ENCODE measurements around the gene ANO1.
"Not testable (repeated sequence)": the region's sequence is repeated elsewhere in the genome, so short reads cannot be mapped to it uniquely, and the experiment has no call there.

The ANO1 gene

DNA sequence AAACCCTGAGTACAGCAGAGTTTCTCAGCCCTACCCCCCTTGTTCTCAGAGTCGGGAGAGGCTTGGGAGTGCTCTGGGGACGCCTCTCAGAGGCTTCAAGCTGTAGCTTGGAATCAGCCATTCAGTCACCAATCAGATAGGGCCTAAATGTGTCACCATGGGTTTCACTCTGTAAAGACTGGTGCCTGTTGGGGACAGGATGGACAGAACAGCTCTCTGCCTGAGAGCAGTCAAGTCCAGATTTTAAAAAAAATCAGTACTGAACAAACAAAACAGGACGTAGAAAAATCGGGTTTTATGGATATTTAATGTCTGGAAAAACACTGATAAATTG lies 126.3 kb downstream of the ANO1 start:
- Mint-ChIP-seq H3K36me3 (ENCODE audit: low read depth) (peaks cover 35% of the 10 kb centered on the region), H3K27me3 (ENCODE audit: low read depth) (peaks cover 8% of the 10 kb centered on the region), H3K27ac (peak overlapping the region; percentile 98), H3K9me3 (no peaks in the 10 kb centered on the region), H3K4me3 (peak overlapping the region; percentile 95), H3K4me1 (ENCODE audit: low read depth) (peaks cover 36% of the 10 kb centered on the region)

DNA sequence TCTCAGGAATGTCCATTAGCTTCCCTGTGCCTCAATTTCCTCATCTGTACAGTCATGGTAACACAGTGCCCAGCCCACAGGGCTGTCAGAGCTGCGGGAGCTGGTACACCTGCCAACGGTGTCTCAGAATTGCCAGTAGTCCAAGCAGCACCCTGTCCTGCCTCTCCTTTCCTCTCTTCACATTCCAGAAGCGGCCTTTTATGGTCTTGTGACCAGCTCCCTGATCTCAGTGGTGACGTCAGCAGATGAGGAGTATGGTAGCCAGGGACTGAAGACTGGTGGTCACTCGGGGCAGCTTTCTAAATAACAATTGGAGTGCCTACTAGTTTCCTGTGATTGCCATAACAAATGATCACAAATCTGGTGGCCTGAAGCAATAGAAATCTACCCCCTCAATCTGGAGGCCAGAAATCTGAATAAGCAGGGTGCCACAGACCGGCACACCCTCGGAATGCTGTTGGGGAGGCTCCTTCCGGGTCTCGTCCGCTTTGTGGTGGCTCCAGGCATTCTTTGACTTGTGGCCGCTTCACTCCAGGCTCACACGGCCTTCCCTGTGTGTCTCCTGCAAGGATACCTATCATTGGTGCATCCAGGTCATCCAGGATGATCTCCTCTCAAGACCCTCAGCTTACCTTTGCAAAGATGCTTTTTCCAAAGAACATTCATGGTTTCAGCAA lies 127.1 kb downstream of the ANO1 start:
- Mint-ChIP-seq H3K9me3 (no peaks in the 10 kb centered on the region), H3K4me1 (ENCODE audit: low read depth) (peaks cover 40% of the 10 kb centered on the region), H3K27ac (peak overlapping the region; percentile 98), H3K27me3 (ENCODE audit: low read depth) (peaks cover 5% of the 10 kb centered on the region), H3K4me3 (peak overlapping the region; percentile 95), H3K36me3 (ENCODE audit: low read depth) (peaks cover 40% of the 10 kb centered on the region)

DNA sequence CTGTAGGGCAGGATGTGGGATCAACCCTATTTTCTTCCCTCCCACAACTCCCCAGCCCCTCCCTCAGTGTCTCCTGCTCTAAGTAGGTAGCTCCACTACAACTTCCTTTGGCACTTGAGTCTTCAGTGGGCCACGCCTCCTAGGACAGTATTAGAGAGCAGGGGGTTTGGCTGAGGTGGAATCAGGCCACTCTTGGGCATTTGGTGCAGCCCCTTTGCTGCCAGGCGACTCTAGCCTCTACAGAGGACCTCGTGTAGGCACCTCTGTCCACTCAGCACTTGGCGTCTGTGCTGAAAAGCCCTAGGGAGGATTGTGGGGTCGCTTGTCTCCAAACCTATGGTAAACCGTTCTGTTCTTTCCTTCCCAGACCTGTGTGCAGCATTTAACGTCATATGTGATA lies 127.6 kb downstream of the ANO1 start:
- H3K27ac Mint-ChIP-seq, result peak overlapping the region; percentile 68
- no peaks in the 10 kb centered on the region for H3K9me3 Mint-ChIP-seq
- peaks cover 41% of the 10 kb centered on the region for H3K36me3 Mint-ChIP-seq (ENCODE audit: low read depth)
- peaks cover 5% of the 10 kb centered on the region for H3K27me3 Mint-ChIP-seq (ENCODE audit: low read depth)
- peak overlapping the region; percentile 95 for H3K4me3 Mint-ChIP-seq
- peaks cover 40% of the 10 kb centered on the region for H3K4me1 Mint-ChIP-seq (ENCODE audit: low read depth)

DNA sequence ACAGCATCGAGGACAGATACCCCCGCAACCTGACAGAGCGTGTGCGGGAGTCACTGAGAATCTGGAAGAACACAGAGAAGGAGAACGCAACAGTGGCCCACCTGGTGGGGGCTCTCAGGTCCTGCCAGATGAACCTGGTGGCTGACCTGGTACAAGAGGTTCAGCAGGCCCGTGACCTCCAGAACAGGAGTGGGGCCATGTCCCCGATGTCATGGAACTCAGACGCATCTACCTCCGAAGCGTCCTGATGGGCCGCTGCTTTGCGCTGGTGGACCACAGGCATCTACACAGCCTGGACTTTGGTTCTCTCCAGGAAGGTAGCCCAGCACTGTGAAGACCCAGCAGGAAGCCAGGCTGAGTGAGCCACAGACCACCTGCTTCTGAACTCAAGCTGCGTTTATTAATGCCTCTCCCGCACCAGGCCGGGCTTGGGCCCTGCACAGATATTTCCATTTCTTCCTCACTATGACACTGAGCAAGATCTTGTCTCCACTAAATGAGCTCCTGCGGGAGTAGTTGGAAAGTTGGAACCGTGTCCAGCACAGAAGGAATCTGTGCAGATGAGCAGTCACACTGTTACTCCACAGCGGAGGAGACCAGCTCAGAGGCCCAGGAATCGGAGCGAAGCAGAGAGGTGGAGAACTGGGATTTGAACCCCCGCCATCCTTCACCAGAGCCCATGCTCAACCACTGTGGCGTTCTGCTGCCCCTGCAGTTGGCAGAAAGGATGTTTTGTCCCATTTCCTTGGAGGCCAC lies 128.3 kb downstream of the ANO1 start:
- H3K36me3 Mint-ChIP-seq (ENCODE audit: low read depth), result peaks cover 41% of the 10 kb centered on the region
- peak overlapping the region; percentile 68 for H3K27ac Mint-ChIP-seq
- H3K27me3 Mint-ChIP-seq (ENCODE audit: low read depth), result peaks cover 5% of the 10 kb centered on the region
- H3K4me1 Mint-ChIP-seq (ENCODE audit: low read depth), result peaks cover 40% of the 10 kb centered on the region
- H3K9me3 Mint-ChIP-seq, result no peaks in the 10 kb centered on the region
- no peak overlapping the region for H3K4me3 Mint-ChIP-seq

DNA sequence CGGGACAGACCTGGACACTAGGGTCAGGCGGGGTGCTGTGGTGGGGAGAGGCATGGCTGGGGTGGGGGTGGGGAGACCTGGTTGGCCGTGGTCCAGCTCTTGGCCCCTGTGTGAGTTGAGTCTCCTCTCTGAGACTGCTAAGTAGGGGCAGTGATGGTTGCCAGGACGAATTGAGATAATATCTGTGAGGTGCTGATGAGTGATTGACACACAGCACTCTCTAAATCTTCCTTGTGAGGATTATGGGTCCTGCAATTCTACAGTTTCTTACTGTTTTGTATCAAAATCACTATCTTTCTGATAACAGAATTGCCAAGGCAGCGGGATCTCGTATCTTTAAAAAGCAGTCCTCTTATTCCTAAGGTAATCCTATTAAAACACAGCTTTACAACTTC lies 128.9 kb downstream of the ANO1 start:
- H3K4me3 Mint-ChIP-seq, result no peak overlapping the region
- H3K9me3 Mint-ChIP-seq, result no peaks in the 10 kb centered on the region
- peaks cover 40% of the 10 kb centered on the region for H3K4me1 Mint-ChIP-seq (ENCODE audit: low read depth)
- peaks cover 41% of the 10 kb centered on the region for H3K36me3 Mint-ChIP-seq (ENCODE audit: low read depth)
- no peak overlapping the region for H3K27ac Mint-ChIP-seq
- peaks cover 5% of the 10 kb centered on the region for H3K27me3 Mint-ChIP-seq (ENCODE audit: low read depth)

DNA sequence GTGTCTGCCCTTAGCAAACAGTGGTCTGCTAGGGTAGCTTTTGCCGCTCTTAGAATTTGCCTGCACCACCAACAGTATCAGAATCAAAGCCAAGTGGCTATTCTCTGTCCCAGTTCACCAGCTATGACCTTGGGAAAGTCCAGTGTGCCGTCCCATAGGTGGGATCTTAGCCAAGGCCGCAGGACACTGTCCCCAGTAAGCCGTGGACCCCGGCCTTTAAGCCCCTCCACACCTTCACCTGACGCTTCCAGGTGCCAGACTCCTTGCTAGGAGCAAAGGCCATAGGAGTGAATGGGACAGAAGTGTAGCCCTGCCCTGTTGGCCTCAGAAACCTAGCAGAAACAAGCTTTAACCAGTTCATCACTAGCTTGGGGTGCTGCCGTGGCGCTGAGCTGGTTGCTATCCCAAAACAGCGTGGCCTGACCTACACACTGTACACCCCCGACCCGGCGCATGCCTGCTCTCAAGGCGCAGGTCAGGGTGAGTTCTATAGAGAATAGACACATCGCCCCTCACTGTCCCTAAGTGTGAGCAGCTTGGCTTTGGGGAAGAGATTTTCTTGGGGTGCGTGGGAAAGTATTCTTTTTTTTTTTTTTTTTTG lies 129.5 kb downstream of the ANO1 start:
- Mint-ChIP-seq H3K4me3 (no peak overlapping the region), H3K27me3 (ENCODE audit: low read depth) (peaks cover 3% of the 10 kb centered on the region), H3K4me1 (ENCODE audit: low read depth) (peaks cover 40% of the 10 kb centered on the region), H3K36me3 (ENCODE audit: low read depth) (peaks cover 41% of the 10 kb centered on the region), H3K9me3 (no peaks in the 10 kb centered on the region), H3K27ac (no peak overlapping the region)

DNA sequence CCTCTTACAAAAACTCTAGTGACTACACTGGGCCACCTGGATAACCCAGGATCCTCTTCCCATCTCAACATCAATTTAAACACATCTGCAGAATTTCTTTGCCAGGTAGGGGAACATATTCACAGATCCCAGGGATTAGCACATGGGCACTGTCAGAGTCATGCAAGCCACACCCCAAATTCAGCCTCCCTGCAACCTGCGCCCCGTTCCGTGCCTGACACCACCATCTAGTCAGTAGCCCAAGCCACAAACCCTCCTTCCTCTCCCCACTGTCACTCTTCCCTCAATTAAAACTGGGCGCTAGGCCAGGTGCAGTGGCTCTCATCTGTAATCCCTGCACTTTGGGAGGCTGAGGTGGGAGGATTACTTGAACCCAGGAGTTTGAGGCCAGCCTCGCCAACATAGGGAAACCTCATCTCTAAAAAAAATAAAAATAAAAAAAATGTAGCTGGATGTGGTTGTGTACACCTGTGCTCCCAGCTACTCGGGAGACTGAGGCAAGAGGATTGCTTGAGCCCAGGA lies 131.3 kb downstream of the ANO1 start:
- Mint-ChIP-seq H3K4me3 (no peak overlapping the region), H3K36me3 (ENCODE audit: low read depth) (peaks cover 33% of the 10 kb centered on the region), H3K27me3 (ENCODE audit: low read depth) (no peaks in the 10 kb centered on the region), H3K27ac (no peak overlapping the region), H3K9me3 (no peaks in the 10 kb centered on the region), H3K4me1 (ENCODE audit: low read depth) (peaks cover 38% of the 10 kb centered on the region)

DNA sequence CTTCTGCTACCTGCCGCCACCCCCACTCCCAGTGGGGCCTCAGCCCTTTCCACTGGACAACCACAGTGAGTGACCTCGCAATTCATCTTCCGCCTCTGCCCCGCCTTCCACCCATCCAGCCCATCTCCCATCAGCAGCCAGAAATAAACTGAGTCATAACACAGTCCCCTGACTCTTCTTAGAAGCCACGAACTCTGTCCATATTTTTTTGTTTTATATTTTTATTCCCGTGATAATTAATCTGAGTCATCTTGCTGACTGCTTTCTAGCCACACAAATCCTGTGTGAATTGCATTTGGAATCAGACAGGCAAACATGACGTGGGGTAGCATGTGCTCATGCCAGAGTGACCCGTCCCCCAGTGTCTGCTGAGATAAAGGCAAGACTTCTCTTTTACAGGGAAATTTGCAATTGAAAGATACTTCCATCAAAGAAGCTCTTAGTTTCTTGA lies 132.0 kb downstream of the ANO1 start:
- peaks cover 32% of the 10 kb centered on the region for H3K4me1 Mint-ChIP-seq (ENCODE audit: low read depth)
- no peak overlapping the region for H3K27ac Mint-ChIP-seq
- H3K36me3 Mint-ChIP-seq (ENCODE audit: low read depth), result peaks cover 33% of the 10 kb centered on the region

DNA sequence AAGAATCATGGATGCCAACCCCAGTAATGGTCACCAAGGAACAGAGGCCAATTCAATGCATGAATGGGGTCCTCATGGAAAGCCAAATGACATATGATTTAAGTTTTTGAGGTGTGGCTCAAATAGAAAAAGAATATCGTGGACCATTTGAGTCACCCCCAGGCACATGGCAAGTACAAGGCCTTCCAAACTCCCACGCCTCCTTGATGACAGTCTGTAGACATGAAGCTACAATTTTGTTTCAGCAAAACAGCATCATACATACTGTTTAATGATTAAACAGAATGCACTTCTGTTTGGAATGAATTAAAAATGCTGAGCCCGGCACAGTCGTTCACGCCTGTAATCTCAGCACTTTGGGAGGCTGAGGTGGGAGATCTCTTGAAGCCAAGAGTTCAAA lies 132.4 kb downstream of the ANO1 start:
- H3K4me1 Mint-ChIP-seq (ENCODE audit: low read depth), result peaks cover 28% of the 10 kb centered on the region
- H3K27ac Mint-ChIP-seq, result no peak overlapping the region
- no peaks in the 10 kb centered on the region for H3K9me3 Mint-ChIP-seq

More for the DNA sequence above, 132.0 kb downstream of the ANO1 start:
- no peaks in the 10 kb centered on the region for H3K27me3 Mint-ChIP-seq (ENCODE audit: low read depth)
- H3K4me3 Mint-ChIP-seq, result no peak overlapping the region
- H3K9me3 Mint-ChIP-seq, result no peaks in the 10 kb centered on the region

DNA sequence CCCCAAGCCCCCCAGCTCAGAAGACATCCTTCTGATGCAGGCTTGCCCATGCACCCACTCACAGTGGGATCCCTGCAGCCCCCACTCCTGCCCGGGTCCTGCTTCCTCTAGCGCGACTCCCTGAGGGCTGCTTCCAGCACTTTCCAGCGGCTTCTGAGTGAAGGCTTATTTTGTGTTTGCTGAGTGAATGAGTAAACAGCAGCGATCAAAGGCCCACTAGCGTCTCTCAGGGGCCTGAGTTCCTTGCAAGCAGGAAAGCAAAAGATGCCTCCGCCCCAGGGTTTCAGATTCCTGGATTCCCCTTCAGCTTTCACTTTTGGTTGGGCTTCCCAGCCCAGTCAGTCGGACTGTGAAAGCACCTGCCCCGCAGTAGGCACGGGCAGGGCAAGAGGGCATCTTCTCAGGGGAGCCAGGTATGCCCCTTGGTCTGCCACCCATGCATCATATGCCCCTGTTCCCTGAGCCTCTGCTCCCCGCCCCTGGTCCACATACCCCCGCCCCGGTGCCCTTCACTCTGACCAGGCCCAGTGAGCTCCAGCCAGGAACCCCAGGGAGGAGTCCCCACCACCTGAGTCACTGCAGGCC lies 134.2 kb downstream of the ANO1 start:
- Mint-ChIP-seq H3K4me1 (ENCODE audit: low read depth) (peaks cover 15% of the 10 kb centered on the region), H3K36me3 (ENCODE audit: low read depth) (peaks cover 19% of the 10 kb centered on the region), H3K9me3 (no peaks in the 10 kb centered on the region), H3K27ac (no peak overlapping the region), H3K4me3 (no peak overlapping the region), H3K27me3 (ENCODE audit: low read depth) (no peaks in the 10 kb centered on the region)

More for the DNA sequence above, 132.4 kb downstream of the ANO1 start:
- Mint-ChIP-seq H3K27me3 (ENCODE audit: low read depth) (no peaks in the 10 kb centered on the region), H3K4me3 (no peak overlapping the region), H3K36me3 (ENCODE audit: low read depth) (peaks cover 31% of the 10 kb centered on the region)

DNA sequence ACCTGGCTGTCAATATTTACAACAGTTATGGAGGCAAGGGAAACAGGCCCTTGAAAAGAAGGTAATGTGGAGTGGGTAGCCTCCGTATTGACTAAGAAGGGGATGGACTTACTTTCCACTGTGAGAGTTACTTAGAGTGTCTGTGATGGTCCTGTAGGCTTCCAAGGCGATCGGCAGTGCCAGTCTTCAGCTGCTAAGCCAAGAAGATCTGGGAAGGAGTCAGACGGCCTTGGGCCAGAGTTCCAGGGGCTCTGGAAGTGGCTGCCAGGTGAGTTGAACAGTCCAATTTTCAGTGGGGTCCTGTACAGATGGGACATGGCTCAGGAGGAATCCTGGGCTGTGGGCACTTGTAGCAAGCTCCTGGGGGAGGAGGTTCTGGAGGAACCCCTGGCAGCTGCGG lies 139.3 kb downstream of the ANO1 start:
- H3K27me3 Mint-ChIP-seq (ENCODE audit: low read depth), result peaks cover 34% of the 10 kb centered on the region
- not testable (repeated sequence) for H3K4me1 Mint-ChIP-seq (ENCODE audit: low read depth); H3K9me3 Mint-ChIP-seq; H3K27ac Mint-ChIP-seq; H3K36me3 Mint-ChIP-seq (ENCODE audit: low read depth); H3K4me3 Mint-ChIP-seq

DNA sequence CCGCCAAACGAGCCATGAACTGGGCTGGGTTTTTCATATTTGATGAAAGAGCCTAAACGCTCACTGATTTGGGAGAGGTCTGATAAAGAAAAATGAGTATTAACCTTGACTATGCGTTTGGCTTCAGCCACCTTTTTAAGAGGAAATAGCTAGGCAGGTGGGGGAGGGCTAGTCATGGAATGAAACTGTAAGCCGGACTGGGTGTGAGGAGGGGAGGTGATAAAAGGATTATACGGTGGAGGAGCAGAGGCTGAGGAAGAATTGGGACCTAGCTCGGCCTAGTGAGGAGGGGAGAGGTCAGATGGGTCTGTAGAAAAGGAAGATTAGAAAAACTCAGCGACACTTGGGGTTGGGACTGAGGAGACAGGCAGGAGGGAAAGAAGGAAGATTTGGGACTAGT lies 140.0 kb downstream of the ANO1 start:
- not testable (repeated sequence) for H3K9me3 Mint-ChIP-seq; H3K36me3 Mint-ChIP-seq (ENCODE audit: low read depth); H3K27ac Mint-ChIP-seq; H3K4me3 Mint-ChIP-seq; H3K4me1 Mint-ChIP-seq (ENCODE audit: low read depth)
- H3K27me3 Mint-ChIP-seq (ENCODE audit: low read depth), result peaks cover 40% of the 10 kb centered on the region

DNA sequence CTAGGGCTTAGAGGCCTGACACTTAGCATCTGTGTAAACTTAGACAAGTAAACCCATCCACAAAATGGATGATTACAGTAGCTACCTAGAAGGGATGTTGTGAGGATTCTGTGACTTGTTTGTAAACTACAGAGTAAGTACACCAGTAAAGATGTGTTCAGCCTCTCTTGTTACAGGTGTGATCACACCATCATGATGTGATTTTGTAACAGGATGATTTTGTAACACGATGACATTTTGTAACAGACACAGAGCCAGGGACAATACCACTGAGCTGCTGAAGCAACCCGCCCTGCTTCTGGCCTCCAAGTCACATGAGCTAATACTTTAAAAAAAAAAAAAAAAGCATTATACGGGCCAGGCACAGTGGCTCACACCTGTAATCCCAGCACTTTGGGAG lies 142.0 kb downstream of the ANO1 start:
- Mint-ChIP-seq H3K36me3 (ENCODE audit: low read depth) (no peaks in the 10 kb centered on the region), H3K4me3 (no peak overlapping the region)

DNA sequence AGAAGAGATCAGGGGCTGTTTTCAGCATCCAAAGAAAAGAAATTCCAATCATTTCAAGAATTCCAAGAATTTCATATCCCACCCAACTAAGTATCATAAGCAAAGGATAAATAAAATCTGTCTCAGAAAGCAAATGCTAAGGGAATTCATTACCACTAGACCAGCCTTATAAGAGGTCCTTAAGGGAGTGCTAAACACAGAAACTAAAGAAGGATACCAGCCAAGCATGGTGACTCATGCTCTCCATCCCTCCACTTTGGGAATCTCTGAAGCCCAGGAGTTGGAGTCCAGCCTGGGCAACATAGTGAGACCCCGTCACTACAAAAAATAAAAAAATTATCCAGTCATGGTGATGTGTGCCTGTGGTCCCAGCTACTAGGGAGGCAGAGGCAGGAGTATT lies 142.8 kb downstream of the ANO1 start:
- H3K36me3 Mint-ChIP-seq (ENCODE audit: low read depth), result no peaks in the 10 kb centered on the region
- no peak overlapping the region for H3K4me3 Mint-ChIP-seq
- no peaks in the 10 kb centered on the region for H3K9me3 Mint-ChIP-seq
- no peak overlapping the region for H3K27ac Mint-ChIP-seq
- H3K4me1 Mint-ChIP-seq (ENCODE audit: low read depth), result no peaks in the 10 kb centered on the region
- H3K27me3 Mint-ChIP-seq (ENCODE audit: low read depth), result peaks cover 57% of the 10 kb centered on the region

More for the DNA sequence above, 142.0 kb downstream of the ANO1 start:
- Mint-ChIP-seq H3K27me3 (ENCODE audit: low read depth) (peaks cover 53% of the 10 kb centered on the region), H3K27ac (no peak overlapping the region), H3K4me1 (ENCODE audit: low read depth) (no peaks in the 10 kb centered on the region), H3K9me3 (no peaks in the 10 kb centered on the region)
